ENCODE data around the gene FAM217B. TPM values are rescaled to one million over a fixed set of nuclear protein-coding genes. Genes with fewer than 3 reads are reported as not detected.
A peak's percentile ranks its signal among the peaks of the same experiment; 100 is the strongest.
"Not testable (repeated sequence)": the region's sequence is repeated elsewhere in the genome, so short reads cannot be mapped to it uniquely, and the experiment has no call there.

Gene FAM217B
- total RNA-seq, 2 donors from 2014 or later = 18.2 to 20.4 TPM

- ATAC-seq (replicated peaks in 1 of 2) (no peak), DNase-seq (no peak)
- no peaks in the 10 kb centered on the region for H3K27me3 Mint-ChIP-seq (ENCODE audit: low read depth)
- H3K4me3 Mint-ChIP-seq = no peak overlapping the region
- H3K27ac Mint-ChIP-seq = no peak overlapping the region
- H3K36me3 Mint-ChIP-seq (ENCODE audit: insufficient read depth in 2 of 2) = peaks cover 0 to 3% of the 10 kb centered on the region in 2 donors
- H3K4me1 Mint-ChIP-seq (ENCODE audit: low read depth) = peaks cover 25% of the 10 kb centered on the region
- no peaks in the 10 kb centered on the region for H3K9me3 Mint-ChIP-seq
These were observed 4.5 kb downstream of the FAM217B start for GRCh38 chr20:59944726-59945125.

- Mint-ChIP-seq H3K4me3 (no peak overlapping the region), H3K9me3 (no peaks in the 10 kb centered on the region), H3K4me1 (ENCODE audit: low read depth) (peaks cover 25% of the 10 kb centered on the region), H3K27ac (no peak overlapping the region), H3K27me3 (ENCODE audit: low read depth) (no peaks in the 10 kb centered on the region), H3K36me3 (ENCODE audit: insufficient read depth in 2 of 2) (peaks cover 0 to 3% of the 10 kb centered on the region in 2 donors)
- no peak for DNase-seq
- no peak for ATAC-seq (replicated peaks in 1 of 2)
These were observed 5.0 kb downstream of the FAM217B start for GRCh38 chr20:59945175-59945574.

DNA sequence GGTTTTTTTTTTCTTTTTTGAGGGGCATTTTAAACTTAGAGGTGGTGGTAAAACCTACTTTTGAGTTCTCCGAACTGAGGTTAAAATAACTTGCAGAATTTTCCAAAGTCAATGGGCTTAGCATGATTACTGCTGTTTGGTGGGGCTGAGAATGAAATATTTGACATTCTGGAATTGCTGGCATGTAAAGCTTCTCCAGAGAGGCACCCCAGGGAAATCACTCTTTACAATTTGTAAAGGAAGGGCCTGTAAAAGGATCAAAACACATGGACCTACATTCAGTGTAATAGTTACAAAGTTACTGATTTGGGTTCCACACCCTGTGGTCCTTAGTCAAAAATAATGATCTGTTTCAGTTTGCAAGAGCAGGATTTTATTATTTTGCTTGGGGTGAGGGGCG lies 5.5 kb downstream of the FAM217B start:
- no peak overlapping the region for H3K27ac Mint-ChIP-seq
- DNase-seq = no peak
- H3K27me3 Mint-ChIP-seq (ENCODE audit: low read depth) = no peaks in the 10 kb centered on the region
- no peaks in the 10 kb centered on the region for H3K9me3 Mint-ChIP-seq
- H3K4me1 Mint-ChIP-seq (ENCODE audit: low read depth) = peaks cover 25% of the 10 kb centered on the region
- no peak for ATAC-seq (replicated peaks in 1 of 2)
- no peak overlapping the region for H3K4me3 Mint-ChIP-seq
- peaks cover 0 to 3% of the 10 kb centered on the region in 2 donors for H3K36me3 Mint-ChIP-seq (ENCODE audit: insufficient read depth in 2 of 2)

DNA sequence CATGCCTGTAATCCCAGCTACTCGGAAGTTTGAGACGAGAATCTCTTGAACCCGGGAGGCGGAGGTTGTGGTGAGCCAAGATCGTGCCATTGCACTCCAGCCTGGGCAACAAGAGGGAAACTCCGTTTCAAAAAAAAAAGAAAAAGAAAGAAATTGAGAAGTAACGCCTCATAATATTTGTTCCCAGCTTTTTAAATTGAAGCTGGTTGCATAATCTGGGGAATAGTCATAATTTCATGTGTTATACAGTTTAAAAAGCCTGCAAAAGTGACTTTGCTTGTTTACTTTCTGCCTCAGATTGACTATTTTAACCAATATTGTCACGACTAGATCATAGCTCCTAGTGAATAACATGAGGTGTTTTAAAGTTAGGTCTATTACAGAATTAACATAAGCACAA lies 7.2 kb downstream of the FAM217B start:
- ATAC-seq (replicated peaks in 1 of 2) (no peak), DNase-seq (no peak)
- Mint-ChIP-seq H3K9me3 (no peaks in the 10 kb centered on the region), H3K27ac (no peak overlapping the region), H3K36me3 (ENCODE audit: insufficient read depth in 2 of 2) (peaks cover 0 to 3% of the 10 kb centered on the region in 2 donors), H3K4me3 (no peak overlapping the region), H3K4me1 (ENCODE audit: low read depth) (peaks cover 10% of the 10 kb centered on the region), H3K27me3 (ENCODE audit: low read depth) (no peaks in the 10 kb centered on the region)

DNA sequence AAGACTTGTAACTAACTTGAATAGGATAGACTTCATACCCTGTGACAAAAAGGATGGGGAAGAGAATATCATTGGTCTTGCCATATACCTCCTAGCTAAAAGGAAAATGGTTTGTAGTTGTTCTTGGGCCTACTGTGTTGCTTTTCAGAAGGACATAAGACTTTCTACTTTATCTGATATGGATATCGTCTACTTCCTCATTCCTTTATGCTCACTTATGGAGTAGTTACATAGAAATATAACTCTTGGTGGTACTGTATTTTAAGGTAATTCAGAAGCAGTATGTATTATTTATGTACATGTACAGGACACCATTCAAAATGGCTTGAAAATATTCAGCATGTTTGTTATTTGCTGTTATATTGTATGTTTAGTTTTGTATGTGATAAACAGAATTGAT lies 8.0 kb downstream of the FAM217B start:
- H3K27ac Mint-ChIP-seq = peak overlapping the region; percentile 100
- no peak overlapping the region for H3K4me3 Mint-ChIP-seq
- no peaks in the 10 kb centered on the region for H3K27me3 Mint-ChIP-seq (ENCODE audit: low read depth)
- H3K4me1 Mint-ChIP-seq (ENCODE audit: low read depth) = peaks cover 10% of the 10 kb centered on the region
- H3K9me3 Mint-ChIP-seq = no peaks in the 10 kb centered on the region
- peaks cover 0 to 3% of the 10 kb centered on the region in 2 donors for H3K36me3 Mint-ChIP-seq (ENCODE audit: insufficient read depth in 2 of 2)
- DNase-seq (no peak), ATAC-seq (replicated peaks in 1 of 2) (no peak)

DNA sequence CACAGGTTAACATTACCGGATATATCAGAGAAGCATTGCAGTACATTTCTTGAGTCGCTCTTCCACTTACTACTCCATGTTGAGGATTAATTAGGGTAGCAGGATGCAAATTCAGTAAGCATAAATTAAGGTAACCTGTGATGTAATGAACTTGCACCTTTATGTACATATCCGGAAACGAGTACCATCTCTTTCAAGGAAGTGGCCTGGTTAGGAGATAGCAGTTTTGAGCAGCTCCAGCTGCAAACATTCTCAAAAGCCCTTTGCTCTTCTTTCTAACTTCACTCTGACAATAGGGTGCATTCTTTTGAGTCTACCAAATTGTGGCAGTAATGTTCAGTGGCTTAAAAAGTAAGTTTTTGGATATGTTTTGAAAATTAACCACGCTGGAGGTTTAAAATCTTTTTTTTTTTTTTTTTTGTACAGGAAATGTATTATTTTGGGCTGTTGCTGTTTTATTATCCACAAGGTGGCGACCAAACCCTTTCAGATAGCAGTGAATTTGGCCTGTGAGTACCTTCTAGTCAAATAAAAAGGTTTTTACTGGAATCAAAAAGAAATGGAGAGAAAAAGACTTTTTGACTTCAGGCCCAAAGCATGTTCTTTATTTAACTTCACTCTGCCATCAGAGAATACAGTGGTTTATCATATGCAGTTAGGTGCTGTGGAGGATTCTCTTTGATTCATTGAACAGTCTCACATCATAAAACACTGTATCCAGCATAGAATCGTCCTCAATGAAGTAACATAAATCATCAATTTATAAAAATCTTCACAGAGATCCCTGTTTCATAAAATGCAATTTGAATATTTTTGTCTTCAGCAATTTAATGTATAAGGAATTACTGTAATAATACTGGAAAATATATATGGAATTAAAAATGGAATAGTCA lies 8.9 kb downstream of the FAM217B start:
- Mint-ChIP-seq H3K4me1 (ENCODE audit: low read depth) (peaks cover 10% of the 10 kb centered on the region), H3K36me3 (ENCODE audit: insufficient read depth in 2 of 2) (peaks cover 0 to 3% of the 10 kb centered on the region in 2 donors), H3K27ac (peak overlapping the region; percentile 100), H3K27me3 (ENCODE audit: low read depth) (no peaks in the 10 kb centered on the region), H3K4me3 (peak overlapping the region; percentile 53 to 91), H3K9me3 (no peaks in the 10 kb centered on the region)
- ATAC-seq (replicated peaks in 1 of 2) = peak; percentile 49 to 72
- DNase-seq = peak; percentile 16 to 36

DNA sequence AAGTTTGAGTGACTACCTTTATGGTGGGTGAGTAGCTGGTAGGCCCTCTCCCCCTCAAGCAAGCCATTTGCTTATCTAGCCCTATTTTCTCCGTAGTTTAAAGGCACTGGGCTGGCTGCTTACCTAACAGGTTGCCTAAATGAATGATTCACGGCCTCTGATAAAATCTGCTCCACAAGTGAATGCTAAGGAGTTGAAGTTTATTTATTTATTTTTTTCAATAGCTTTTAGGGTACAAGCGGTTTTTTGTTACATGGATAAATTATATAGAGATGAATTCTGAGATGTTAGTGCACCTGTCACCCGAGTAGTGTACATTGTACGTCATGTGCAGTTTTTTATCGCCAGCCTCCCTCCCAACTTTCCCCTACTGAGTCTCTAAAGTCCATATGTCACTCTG lies 9.7 kb downstream of the FAM217B start:
- no peaks in the 10 kb centered on the region for H3K27me3 Mint-ChIP-seq (ENCODE audit: low read depth)
- H3K9me3 Mint-ChIP-seq = no peaks in the 10 kb centered on the region
- no peak overlapping the region for H3K4me3 Mint-ChIP-seq
- no peaks in the 10 kb centered on the region for H3K36me3 Mint-ChIP-seq (ENCODE audit: insufficient read depth in 2 of 2)
- ATAC-seq (replicated peaks in 1 of 2) (no peak), DNase-seq (no peak)
- no peak overlapping the region for H3K27ac Mint-ChIP-seq
- peaks cover 10% of the 10 kb centered on the region for H3K4me1 Mint-ChIP-seq (ENCODE audit: low read depth)

GRCh38 chr20:59954718-59955117 lies 14.5 kb downstream of the FAM217B start:
- Mint-ChIP-seq H3K27me3 (ENCODE audit: low read depth) (no peaks in the 10 kb centered on the region), H3K4me3 (no peak overlapping the region), H3K4me1 (ENCODE audit: low read depth) (no peaks in the 10 kb centered on the region), H3K9me3 (no peaks in the 10 kb centered on the region), H3K36me3 (ENCODE audit: insufficient read depth in 2 of 2) (no peaks in the 10 kb centered on the region), H3K27ac (no peak overlapping the region)
- ATAC-seq (replicated peaks in 1 of 2) = no peak
- no peak for DNase-seq

GRCh38 chr20:59955131-59955796 lies 15.1 kb downstream of the FAM217B start:
- H3K27ac Mint-ChIP-seq = no peak overlapping the region
- H3K27me3 Mint-ChIP-seq (ENCODE audit: low read depth) = no peaks in the 10 kb centered on the region
- H3K4me1 Mint-ChIP-seq (ENCODE audit: low read depth) = no peaks in the 10 kb centered on the region
- ATAC-seq (replicated peaks in 1 of 2) (no peak), DNase-seq (no peak)
- H3K4me3 Mint-ChIP-seq = no peak overlapping the region
- no peaks in the 10 kb centered on the region for H3K36me3 Mint-ChIP-seq (ENCODE audit: insufficient read depth in 2 of 2)
- no peaks in the 10 kb centered on the region for H3K9me3 Mint-ChIP-seq

DNA sequence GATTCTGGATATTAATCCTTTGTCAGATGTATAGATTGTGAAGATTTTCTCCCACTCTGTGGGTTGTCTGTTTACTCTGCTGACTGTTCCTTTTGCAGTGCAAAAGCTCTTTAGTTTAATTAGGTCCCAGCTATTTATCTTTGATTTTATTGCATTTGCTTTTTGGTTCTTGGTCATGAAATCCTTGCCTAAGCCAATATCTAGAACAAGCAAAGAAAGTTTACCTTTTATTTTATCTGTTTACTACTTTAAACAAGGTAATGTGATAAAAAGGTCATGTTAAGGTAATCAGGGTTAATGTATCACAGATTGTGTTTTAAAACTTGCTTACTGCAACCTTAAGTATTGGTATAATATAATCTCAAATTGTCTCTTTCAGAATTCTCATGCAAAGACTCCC lies 17.4 kb downstream of the FAM217B start:
- not testable (repeated sequence) for DNase-seq; H3K27ac Mint-ChIP-seq; H3K9me3 Mint-ChIP-seq; H3K27me3 Mint-ChIP-seq (ENCODE audit: low read depth); H3K4me3 Mint-ChIP-seq; H3K36me3 Mint-ChIP-seq (ENCODE audit: insufficient read depth in 2 of 2); ATAC-seq (replicated peaks in 1 of 2); H3K4me1 Mint-ChIP-seq (ENCODE audit: low read depth)

GRCh38 chr20:59958123-59958522 lies 17.9 kb downstream of the FAM217B start, which contains the start of gene CDH26:
Gene CDH26 (plus strand): TSS chr20:59958423. CDS start chr20:59958727, 304 bp downstream.
- Mint-ChIP-seq H3K27ac (no peak within 1 kb of the TSS), H3K4me3 (no peak within 1 kb of the TSS), H3K27me3 (ENCODE audit: low read depth) (no peaks in the 10 kb centered on the region), H3K9me3 (no peaks in the 10 kb centered on the region), H3K4me1 (ENCODE audit: low read depth) (no peaks in the 10 kb centered on the region), H3K36me3 (ENCODE audit: insufficient read depth in 2 of 2) (no peaks in the 10 kb centered on the region)
- ATAC-seq (replicated peaks in 1 of 2) = no peak
- DNase-seq = no peak

- no peaks in the 10 kb centered on the region for H3K9me3 Mint-ChIP-seq
- H3K27me3 Mint-ChIP-seq (ENCODE audit: low read depth) = no peaks in the 10 kb centered on the region
- H3K36me3 Mint-ChIP-seq (ENCODE audit: insufficient read depth in 2 of 2) = no peaks in the 10 kb centered on the region
- ATAC-seq (replicated peaks in 1 of 2) (no peak), DNase-seq (no peak)
- no peak overlapping the region for H3K4me3 Mint-ChIP-seq
- no peak overlapping the region for H3K27ac Mint-ChIP-seq
- H3K4me1 Mint-ChIP-seq (ENCODE audit: low read depth) = no peaks in the 10 kb centered on the region
These were observed 18.4 kb downstream of the FAM217B start for GRCh38 chr20:59958626-59959025.

- H3K4me3 Mint-ChIP-seq = no peak overlapping the region
- ATAC-seq (replicated peaks in 1 of 2) (no peak), DNase-seq (no peak)
- no peaks in the 10 kb centered on the region for H3K36me3 Mint-ChIP-seq (ENCODE audit: insufficient read depth in 2 of 2)
- H3K4me1 Mint-ChIP-seq (ENCODE audit: low read depth) = no peaks in the 10 kb centered on the region
- H3K9me3 Mint-ChIP-seq = no peaks in the 10 kb centered on the region
- H3K27ac Mint-ChIP-seq = peak overlapping the region; percentile 31
- no peaks in the 10 kb centered on the region for H3K27me3 Mint-ChIP-seq (ENCODE audit: low read depth)
These were observed 21.2 kb downstream of the FAM217B start for GRCh38 chr20:59961423-59961822.

Data from activated T-cell treated with anti-CD3 and anti-CD28 coated beads, Interleukin-2, amount 50 U/mL, for 72 hours (primary cell).